Osteoblast (primary cell): Measurements from ENCODE around the gene VASH2. TPM values are rescaled to one million over a fixed set of nuclear protein-coding genes. Genes with fewer than 3 reads are reported as not detected.

ENCODE experiments used
- DNase-seq: peaks from one replicate; pipeline ENCODE4 v3.0.0; 2011; ENCODE audit warnings: low spot score, mixed read lengths; ENCODE audit not compliant: insufficient read length; ENCODE audit errors: missing footprints
- H2AFZ ChIP-seq: 2 replicates; pipeline ENCODE4 v1.6.0; 2011; ENCODE audit warnings: mild to moderate bottlenecking, low read length
- H3K27ac ChIP-seq: 2 replicates; pipeline ENCODE4 v1.5.1; 2011; ENCODE audit warnings: mild to moderate bottlenecking, low read depth, low read length, moderate library complexity
- H3K27me3 ChIP-seq: 2 replicates; pipeline ENCODE4 v1.6.0; 2012; ENCODE audit warnings: mild to moderate bottlenecking, control low read depth, inconsistent platforms, low read length, moderate library complexity; ENCODE audit not compliant: insufficient read depth
- H3K36me3 ChIP-seq: 2 replicates; pipeline ENCODE4 v1.5.1; 2011; ENCODE audit warnings: mild to moderate bottlenecking, low read length, control low read depth, moderate library complexity; ENCODE audit not compliant: insufficient read depth
- H3K4me1 ChIP-seq: 2 replicates; pipeline ENCODE4 v1.5.1; 2011; ENCODE audit warnings: mild to moderate bottlenecking, low read length, control low read depth, moderate library complexity; ENCODE audit not compliant: insufficient read depth
- H3K4me2 ChIP-seq: 2 replicates; pipeline ENCODE4 v1.6.0; 2011; ENCODE audit warnings: mild to moderate bottlenecking, low read length; ENCODE audit not compliant: insufficient read depth
- H3K4me3 ChIP-seq: fragments of 200-600 bp; sonication (generic); 3 replicates; pipeline ENCODE4 v1.5.1; 2012; ENCODE audit warnings: mild to moderate bottlenecking, low read length, inconsistent platforms; ENCODE audit not compliant: insufficient read depth
- H3K79me2 ChIP-seq: 2 replicates; pipeline ENCODE4 v1.6.0; 2012; ENCODE audit warnings: mild to moderate bottlenecking, low read length, control low read depth, inconsistent platforms; ENCODE audit not compliant: insufficient read depth
- H3K9me3 ChIP-seq: 2 replicates; pipeline ENCODE4 v1.5.1; 2011; ENCODE audit warnings: low read depth, low read length, control low read depth
- H4K20me1 ChIP-seq: 2 replicates; pipeline ENCODE4 v1.6.0; 2012; ENCODE audit warnings: mild to moderate bottlenecking, low read length, control low read depth; ENCODE audit not compliant: insufficient read depth
- CTCF ChIP-seq: IDR thresholded peaks from 2 replicates; pipeline ENCODE4 v1.5.1; 2011; ENCODE audit warnings: mild to moderate bottlenecking, low read depth, low read length, moderate library complexity; ENCODE audit errors: extremely low read depth
- total RNA-seq: library from RNA; depleted of rRNA; stranded (reverse); fragments of >200 nt; gene quantifications from 2 replicates; pipeline ENCODE4 v1.2.3, GENCODE V29; 2012

The VASH2 gene
- total RNA-seq, 1 donor = 1.1 TPM

GRCh38 chr1:212954514-212954913 lies 4.2 kb downstream of the VASH2 start:
- no peaks in the 10 kb centered on the region for H3K79me2 ChIP-seq

DNA sequence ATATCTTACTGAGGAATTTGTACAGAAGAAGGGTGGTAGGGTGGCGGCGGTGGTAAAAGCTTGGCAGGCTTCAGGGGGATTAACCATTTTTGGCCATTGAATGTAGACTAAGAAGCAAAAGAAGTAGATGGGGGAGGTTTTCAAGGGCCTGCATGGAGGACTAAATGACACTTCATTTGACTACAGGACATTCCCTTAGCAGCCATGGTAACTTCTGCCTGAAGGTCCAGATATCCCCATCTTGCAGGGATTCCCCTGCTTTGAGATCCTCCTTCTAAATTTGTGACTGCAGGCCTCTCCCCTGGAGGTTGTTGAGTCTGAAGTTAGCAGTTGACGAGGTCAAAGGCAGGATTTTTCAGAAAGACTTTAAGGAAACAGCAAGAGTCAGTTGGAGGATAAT lies 4.8 kb downstream of the VASH2 start:
- H3K27ac ChIP-seq = no peak overlapping the region
- H3K79me2 ChIP-seq = no peaks in the 10 kb centered on the region
- H3K27me3 ChIP-seq = peaks cover 27% of the 10 kb centered on the region
- H3K36me3 ChIP-seq = no peaks in the 10 kb centered on the region
- no peaks in the 10 kb centered on the region for H4K20me1 ChIP-seq
- peaks cover 6% of the 10 kb centered on the region for H3K4me1 ChIP-seq
- H3K9me3 ChIP-seq = no peaks in the 10 kb centered on the region
- H2AFZ ChIP-seq = no peak overlapping the region
- no peak for DNase-seq
- H3K4me3 ChIP-seq = no peak overlapping the region
- no peak overlapping the region for H3K4me2 ChIP-seq
- no peak for TF ChIP-seq CTCF

More at GRCh38 chr1:212954514-212954913, 4.2 kb downstream of the VASH2 start:
- no peak overlapping the region for H3K27ac ChIP-seq
- no peak overlapping the region for H3K4me2 ChIP-seq
- H3K36me3 ChIP-seq = no peaks in the 10 kb centered on the region
- peaks cover 32% of the 10 kb centered on the region for H3K27me3 ChIP-seq
- H4K20me1 ChIP-seq = no peaks in the 10 kb centered on the region
- peaks cover 8% of the 10 kb centered on the region for H3K4me1 ChIP-seq
- no peak for DNase-seq
- no peak for TF ChIP-seq CTCF
- no peak overlapping the region for H2AFZ ChIP-seq
- no peaks in the 10 kb centered on the region for H3K9me3 ChIP-seq
- no peak overlapping the region for H3K4me3 ChIP-seq

DNA sequence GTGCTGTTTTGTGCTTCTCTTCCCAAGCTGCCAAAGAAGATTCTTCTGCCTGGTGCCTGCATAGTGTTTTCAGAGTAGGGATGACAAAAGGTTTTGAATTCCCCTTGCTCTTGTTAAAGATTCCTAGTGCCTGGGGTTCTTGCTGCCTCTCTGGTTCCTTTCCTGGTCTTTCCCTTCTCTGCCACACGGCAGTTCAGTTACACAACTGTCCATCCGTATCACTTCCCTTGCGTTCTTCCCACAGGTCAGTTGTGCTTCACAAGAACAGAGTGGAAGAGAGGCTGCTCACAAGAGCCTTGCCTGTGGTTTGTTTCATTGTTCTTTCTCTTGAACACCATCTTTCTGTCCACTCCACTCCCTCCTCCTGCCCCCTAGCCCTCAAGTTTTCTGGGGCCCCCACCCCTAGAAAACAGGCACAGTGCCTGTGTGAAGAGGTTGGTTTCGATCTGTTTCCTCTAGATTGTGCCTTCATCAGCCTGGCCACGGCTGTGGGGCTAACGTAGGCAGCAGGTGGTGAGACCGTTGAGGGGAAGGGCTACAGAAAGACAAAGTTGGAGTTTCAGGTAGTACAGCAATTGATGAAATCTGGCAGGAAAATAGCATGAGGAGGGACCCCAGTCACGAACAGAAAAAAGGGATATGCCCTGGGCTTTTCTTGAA lies 5.8 kb downstream of the VASH2 start:
- Histone ChIP-seq H3K27ac (no peak overlapping the region), H3K9me3 (no peaks in the 10 kb centered on the region), H2AFZ (no peak overlapping the region)

More for the DNA sequence above, 5.8 kb downstream of the VASH2 start:
- no peaks in the 10 kb centered on the region for H3K79me2 ChIP-seq
- no peak overlapping the region for H3K4me3 ChIP-seq
- TF ChIP-seq CTCF = no peak
- H3K4me1 ChIP-seq = peaks cover 6% of the 10 kb centered on the region
- no peak overlapping the region for H3K4me2 ChIP-seq
- no peak for DNase-seq
- no peaks in the 10 kb centered on the region for H3K36me3 ChIP-seq
- H3K27me3 ChIP-seq = peaks cover 22% of the 10 kb centered on the region
- H4K20me1 ChIP-seq = no peaks in the 10 kb centered on the region
